ENCODE measurements around the gene XBP1.
"Not testable (repeated sequence)": the region's sequence is repeated elsewhere in the genome, so short reads cannot be mapped to it uniquely, and the experiment has no call there.

The XBP1 gene

GRCh38 chr22:28817919-28818859, 17.8 kb upstream of the XBP1 start:
- no peak for DNase-seq

- DNase-seq = no peak
Measured at GRCh38 chr22:28817064-28817463, 16.7 kb upstream of the XBP1 start.

GRCh38 chr22:28815729-28816128, 15.4 kb upstream of the XBP1 start:
- no peak for DNase-seq

GRCh38 chr22:28815111-28815510, 14.7 kb upstream of the XBP1 start:
- no peak for DNase-seq

DNA sequence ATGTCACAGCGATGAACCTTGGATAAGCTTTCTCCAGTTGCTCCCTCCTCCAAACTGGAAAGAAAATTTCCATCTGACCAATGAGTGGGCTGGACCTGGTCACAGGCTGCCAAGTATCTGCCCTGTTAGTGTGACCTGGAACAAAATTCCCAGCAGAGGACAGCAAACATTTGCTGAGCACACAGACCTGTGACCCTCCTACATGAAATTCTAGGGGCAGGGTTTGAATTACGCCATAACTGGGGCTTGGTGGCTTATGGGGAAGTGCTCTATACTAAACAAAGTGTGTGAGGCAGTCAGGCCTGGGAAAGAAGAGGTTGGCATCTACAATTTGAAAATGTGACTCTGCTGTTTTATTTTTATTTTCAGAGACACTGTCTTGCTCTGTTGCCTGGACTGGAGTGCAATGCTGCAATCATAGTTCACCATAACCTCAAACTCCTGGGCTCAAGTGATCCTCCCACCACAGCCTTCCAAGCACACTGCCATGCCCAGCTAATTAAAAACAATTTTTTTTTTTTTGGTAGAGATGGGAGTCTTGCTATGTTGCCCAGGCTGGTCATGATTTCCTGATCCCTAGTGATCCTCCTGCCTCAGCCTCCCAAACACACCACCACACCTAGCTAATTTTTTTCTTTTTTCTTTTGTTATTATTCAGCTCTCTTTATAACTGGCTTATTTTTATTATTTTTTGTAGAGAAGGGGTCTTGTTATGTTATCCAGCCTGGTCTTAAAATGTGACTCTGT, 13.6 kb upstream of the XBP1 start:
- DNase-seq = no peak

GRCh38 chr22:28812516-28812915, 12.1 kb upstream of the XBP1 start:
- no peak for DNase-seq

DNA sequence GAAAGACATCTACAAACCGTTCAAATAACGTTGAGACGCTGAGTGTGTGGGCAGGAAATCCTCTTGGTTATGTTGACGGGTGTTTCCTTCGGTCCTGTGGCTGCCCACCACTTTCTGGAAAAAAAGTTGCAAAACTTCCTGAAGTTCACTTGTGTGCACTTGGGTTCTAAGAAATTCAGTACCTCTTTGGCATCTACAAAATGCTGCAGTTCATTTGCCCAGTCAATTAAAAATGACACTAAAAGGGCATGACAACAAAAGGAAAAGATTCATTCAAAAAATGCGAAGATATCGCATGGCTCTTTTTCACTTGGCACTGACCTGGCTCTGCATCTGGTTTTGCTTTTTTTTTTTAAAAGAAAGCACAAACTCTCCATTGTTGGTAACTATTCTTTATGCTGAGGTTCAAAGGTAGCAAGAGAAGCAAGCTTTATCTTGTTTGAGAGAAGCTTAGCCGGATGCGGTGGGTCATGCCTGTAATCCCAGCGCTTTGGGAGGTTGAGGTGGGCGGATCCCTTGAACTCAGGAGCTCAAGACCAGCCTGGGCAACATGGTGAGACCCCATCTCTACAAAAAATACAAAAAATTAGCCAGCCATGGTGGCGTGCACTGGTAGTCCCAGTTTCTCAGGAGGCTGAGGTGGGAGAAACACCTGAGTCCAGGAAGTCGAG, 10.6 kb upstream of the XBP1 start:
- DNase-seq = no peak

DNA sequence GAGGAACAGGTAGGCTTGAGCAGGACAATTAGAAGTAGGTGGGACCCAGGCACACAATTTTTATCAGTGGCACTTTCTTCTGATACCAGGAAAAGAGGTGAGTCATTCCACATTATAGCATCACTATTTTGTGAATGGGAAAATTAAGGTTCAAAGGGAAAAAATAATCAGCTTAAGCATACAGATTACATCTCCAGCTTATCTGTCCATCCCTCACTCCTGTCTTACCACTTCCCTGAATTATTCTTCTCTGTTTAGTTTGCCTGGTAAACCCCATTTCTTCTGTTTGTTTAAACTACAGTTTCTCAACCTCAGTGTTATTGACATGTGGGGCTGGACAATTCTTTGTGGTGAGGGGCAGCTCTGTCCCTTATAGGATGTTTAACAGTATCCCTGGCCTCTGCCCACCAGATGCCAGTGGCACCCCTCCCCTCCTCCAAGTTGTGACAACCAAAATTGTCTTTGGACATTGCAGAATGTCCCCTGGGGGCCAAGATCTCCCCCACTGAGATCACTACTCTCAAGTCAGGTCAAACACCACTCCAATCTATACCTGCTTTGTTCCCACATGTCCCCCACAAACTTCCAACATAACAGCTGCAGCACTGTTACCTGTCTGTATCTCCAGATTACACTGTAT, 8.5 kb upstream of the XBP1 start:
- no peak for DNase-seq

DNA sequence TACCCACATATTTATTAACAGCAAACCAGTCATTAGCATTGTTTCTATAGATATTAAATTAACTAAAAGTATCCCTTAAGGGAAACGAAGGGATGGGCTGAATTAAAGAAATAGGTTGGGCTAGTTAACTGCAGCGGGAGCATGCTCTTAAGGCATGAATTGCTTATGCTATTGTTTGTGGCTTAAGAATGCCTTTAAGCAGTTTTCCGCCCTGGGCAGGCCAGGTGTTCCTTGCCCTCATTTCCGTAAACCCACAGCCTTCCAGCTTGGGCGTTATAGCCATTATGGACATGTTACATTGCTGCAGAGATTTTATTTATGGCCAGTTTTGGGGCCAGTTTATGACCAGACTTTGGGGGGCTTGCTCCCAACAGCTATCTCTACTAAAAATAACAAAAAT, 5.1 kb upstream of the XBP1 start:
- DNase-seq = not testable (repeated sequence)

DNA sequence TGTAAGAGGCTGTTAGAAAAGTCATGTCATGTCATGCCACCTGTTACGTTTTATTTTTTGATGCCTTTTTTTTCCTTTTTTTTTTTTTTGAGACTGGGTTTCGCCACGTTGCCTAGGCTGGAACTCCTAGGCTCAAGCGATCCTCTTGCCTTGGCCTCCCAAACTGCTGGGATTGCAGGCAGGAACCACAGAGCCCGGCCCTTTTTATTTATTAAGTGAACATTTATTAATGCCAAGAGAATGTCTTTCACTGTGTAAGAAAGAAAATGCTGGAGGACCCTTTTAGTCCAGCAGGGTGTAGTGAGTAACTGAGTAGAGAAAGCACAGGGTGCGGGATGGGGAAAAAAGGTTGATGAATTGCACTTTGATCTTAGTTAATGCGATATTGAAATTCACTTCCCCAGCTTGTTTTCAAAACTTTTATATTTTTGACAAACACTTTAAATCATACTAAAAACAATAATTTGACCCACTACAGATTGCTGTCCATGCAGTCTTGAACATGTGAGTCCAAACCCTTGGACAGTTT, 2.3 kb upstream of the XBP1 start:
- DNase-seq = no peak

DNA sequence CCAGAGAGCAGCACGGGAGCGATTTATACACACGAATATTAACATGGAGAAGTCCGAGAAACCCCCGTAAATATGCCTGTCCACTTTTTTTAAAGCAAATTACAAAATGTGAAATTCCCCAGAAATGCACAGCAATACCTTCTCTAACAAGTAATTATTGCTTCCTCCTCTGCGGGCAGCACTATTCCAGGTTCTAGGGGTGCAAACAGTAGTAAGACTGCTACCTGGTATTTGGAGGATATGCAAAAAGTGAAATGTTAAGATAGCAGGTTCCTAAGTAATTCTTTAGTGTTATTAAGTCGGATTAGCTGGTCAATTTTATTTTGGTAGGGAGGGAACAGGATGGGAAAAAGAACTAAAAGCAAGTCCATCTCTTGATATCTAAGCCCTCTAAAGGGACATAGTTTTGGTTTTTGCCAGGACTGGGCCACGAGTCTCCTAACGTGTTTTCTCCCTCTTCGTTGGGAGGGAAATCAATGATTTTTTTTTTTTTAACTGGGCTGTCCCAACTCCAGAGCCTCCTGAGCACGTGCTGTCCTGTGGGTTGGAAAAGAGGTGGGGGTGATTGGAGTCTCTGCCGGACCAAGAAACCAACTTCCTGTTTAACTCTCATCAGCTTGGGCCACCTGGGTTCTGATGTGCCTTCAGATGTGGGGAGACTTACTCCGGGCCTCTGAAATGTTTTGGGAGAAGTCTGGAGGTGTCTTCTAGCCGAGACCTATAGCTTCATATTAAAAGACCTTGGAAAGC, 1.7 kb upstream of the XBP1 start:
- DNase-seq = no peak

GRCh38 chr22:28799606-28800307, 612 bp downstream of the XBP1 start:
- no peak for DNase-seq

DNA sequence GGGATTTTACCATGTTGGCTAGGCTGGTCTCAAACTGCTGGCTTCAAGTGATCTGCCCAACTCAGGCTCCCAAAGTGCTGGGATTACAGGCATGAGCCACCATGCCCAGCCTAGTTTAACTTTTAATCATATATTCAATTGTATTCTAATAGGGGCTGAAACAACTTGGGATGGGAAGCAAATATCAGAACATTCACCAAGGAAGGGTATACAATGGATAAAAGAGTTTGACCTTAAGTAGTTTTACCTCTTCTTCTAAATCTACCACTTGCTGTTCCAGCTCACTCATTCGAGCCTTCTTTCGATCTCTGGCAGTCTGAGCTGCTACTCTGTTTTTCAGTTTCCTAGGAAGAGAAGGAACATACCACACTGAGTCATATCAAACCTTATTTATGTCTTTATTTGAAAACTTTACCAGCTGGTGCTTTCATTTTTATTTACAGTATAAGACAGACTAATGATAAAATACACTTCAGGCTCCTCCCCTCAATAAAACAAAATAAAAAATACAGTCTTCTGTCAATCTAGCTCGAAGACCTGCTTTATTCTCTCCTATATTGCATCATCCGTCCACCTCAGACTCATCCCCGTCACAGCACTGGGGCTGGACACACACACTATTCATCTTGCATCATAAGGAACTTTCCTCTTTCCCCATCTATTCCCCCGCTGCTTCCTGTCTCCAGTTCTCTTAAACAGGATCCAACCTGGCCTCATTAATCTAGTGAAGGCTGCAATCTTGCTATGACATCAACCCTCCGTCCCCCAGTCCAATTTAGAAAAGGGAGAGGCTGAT, 1.4 kb downstream of the XBP1 start:
- DNase-seq = no peak

DNA sequence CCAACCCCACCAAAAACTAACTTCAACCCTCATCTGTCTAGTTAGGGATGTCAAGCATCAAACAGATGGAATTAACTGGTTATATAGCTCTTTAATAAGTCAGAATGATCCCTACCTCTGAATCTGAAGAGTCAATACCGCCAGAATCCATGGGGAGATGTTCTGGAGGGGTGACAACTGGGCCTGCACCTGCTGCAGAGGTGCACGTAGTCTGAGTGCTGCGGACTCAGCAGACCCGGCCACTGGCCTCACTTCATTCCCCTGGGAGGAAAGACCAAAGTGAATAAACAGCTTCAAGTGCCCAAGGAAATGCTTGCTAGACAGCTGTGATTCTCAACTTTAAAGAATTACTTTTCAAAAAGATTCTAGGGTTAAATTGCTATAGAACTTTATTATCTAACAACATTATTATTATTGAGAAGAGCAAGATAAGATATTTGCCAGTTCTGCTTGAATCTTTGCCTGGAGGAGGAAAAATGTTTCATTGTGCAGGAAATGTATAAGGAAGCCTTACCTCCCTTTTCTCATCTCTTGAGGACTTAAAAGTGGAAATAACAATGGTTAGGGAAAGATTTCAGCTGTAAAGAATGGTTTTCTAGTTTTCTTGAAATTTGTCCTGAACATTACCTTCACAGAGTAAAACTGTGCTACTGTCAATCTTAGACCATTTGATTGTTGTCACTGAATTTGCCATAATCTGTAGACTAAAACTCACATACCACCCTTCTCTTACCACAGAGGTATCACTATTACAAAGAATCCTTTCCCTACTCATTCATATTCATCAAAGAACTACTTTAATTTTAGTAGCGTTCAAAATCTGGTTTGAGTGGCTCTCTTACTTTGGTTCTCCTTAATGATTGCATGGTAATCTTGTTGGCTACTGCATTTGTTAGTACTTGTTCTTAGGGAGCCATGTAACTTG, 4.2 kb downstream of the XBP1 start:
- DNase-seq = no peak

DNA sequence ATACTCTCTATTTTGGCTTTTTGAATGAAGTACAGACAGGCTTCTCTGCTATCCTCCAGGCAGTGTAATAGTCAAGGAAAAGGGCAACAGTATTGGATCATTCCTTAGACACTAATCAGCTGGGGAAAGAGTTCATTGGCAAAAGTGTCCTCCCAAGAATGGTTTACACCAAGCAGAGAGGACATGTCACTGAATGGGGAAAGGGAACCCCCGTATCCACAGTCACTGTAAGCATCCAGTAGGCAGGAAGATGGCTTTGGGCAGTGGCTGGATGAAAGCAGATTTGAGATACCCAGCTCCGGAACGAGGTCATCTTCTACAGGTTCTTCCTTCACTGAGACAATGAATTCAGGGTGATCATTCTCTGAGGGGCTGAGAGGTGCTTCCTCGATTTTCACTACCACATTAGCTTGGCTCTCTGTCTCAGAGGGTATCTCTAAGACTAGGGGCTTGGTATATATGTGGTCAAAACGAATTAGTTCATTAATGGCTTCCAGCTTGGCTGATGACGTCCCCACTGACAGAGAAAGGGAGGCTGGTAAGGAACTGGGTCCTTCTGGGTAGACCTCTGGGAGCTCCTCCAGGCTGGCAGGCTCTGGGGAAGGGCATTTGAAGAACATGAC, 5.2 kb downstream of the XBP1 start:
- DNase-seq = no peak

DNA sequence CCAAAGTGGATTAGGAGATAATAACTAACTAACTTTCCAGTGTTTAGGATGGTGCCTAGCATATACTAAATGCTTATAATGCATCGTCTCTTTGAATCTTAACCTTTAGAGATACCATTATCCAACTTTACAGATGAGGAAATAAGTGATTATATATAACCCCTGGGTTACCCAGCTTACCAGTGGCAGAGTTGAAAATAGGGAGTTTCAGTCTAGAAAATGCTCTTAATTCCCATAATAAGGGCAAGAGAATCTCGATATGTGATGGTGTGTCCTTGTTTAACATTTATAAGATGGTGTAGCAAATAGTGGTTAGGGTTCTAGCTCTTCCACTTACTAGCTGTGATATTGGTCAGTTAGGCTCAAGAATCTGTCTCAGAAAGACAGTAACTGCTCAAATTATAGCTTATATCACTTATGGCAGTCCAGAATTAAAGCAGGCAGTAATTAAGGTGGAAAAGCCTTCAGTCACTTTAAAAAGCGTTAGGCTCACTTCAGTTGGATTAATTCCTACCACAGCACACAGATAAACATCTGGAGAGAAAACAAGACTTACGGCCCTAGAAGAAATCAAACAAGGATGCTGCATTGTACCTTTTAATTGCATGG, 6.3 kb downstream of the XBP1 start:
- no peak for DNase-seq

- no peak for DNase-seq
Measured at GRCh38 chr22:28792491-28793383, 7.6 kb downstream of the XBP1 start.

Measured in activated CD4-positive, CD25-positive, alpha-beta regulatory T cell (primary cell).